GM21737 (cell line): ENCODE measurements around the gene C10orf71.

ENCODE experiments used
- ATAC-seq: cut with Tn5 transposase; IDR thresholded peaks from one replicate; pipeline ENCODE4 v1.9.1; 2021; ENCODE audit warnings: mild to moderate bottlenecking, moderate library complexity; ENCODE audit not compliant: unreplicated experiment

C10orf71 gene

GRCh38 chr10:49311555-49312236, 12.7 kb downstream of the C10orf71 start:
- ATAC-seq = no peak

GRCh38 chr10:49312246-49312869, 13.4 kb downstream of the C10orf71 start:
- ATAC-seq = no peak

- ATAC-seq = no peak
These were observed 14.6 kb downstream of the C10orf71 start for GRCh38 chr10:49313501-49314070.

- no peak for ATAC-seq
These were observed 15.8 kb downstream of the C10orf71 start for GRCh38 chr10:49314806-49315205.

- ATAC-seq = no peak
These were observed 19.1 kb downstream of the C10orf71 start for GRCh38 chr10:49318028-49318427.

GRCh38 chr10:49318755-49319154, 19.8 kb downstream of the C10orf71 start:
- ATAC-seq = no peak

GRCh38 chr10:49319206-49319605, 20.2 kb downstream of the C10orf71 start:
- no peak for ATAC-seq

- no peak for ATAC-seq
These were observed 21.2 kb downstream of the C10orf71 start for GRCh38 chr10:49320191-49320590.

GRCh38 chr10:49321021-49321420, 22.1 kb downstream of the C10orf71 start:
- ATAC-seq = no peak

- no peak for ATAC-seq
These were observed 23.6 kb downstream of the C10orf71 start for GRCh38 chr10:49322371-49323170.

GRCh38 chr10:49323171-49323895, 24.4 kb downstream of the C10orf71 start:
- no peak for ATAC-seq

GRCh38 chr10:49323896-49324270, 24.9 kb downstream of the C10orf71 start:
- no peak for ATAC-seq

- no peak for ATAC-seq
These were observed 25.7 kb downstream of the C10orf71 start for GRCh38 chr10:49324711-49325110.

- ATAC-seq = no peak
These were observed 26.4 kb downstream of the C10orf71 start for GRCh38 chr10:49325131-49325915.

- no peak for ATAC-seq
These were observed 27.2 kb downstream of the C10orf71 start for GRCh38 chr10:49325916-49326783.

- no peak for ATAC-seq
These were observed 28.3 kb downstream of the C10orf71 start for GRCh38 chr10:49327036-49327813.

- no peak for ATAC-seq
These were observed 29.6 kb downstream of the C10orf71 start for GRCh38 chr10:49328401-49329145.

- no peak for ATAC-seq
These were observed 30.2 kb downstream of the C10orf71 start for GRCh38 chr10:49329146-49329505.
